H1 (cell line): ENCODE results near the gene AFF2. TPM values are rescaled to one million over a fixed set of nuclear protein-coding genes. Genes with fewer than 3 reads are reported as not detected.
A peak's percentile ranks its signal among the peaks of the same experiment; 100 is the strongest.

Experiments
- CTCF ChIA-PET: fragments of 300-600 bp; sonication (Branson Sonifier 250); formaldehyde crosslinking; loops from one replicate; lab custom pipeline; 2021; ENCODE audit not compliant: partially characterized antibody; lab: Charles Lee
- POLR2A ChIA-PET: fragments of 300-600 bp; sonication (Branson Sonifier 250); formaldehyde crosslinking; loops from one replicate; lab custom pipeline; 2021; ENCODE audit warnings: inconsistent platforms; ENCODE audit not compliant: partially characterized antibody; lab: Charles Lee
- DNase-seq, 2 experiments: peaks; one replicate each; pipeline versions ENCODE4 v3.0.0 to v3.0.0-alpha.2; 2010 to 2022; ENCODE audit warnings: low spot score in 2 of 2, low read depth in 1 of 2, mixed read lengths in 1 of 2
- FAIRE-seq: peaks from 2 replicates; lab custom pipeline; 2011; peaks lifted over from hg19 to GRCh38; lab: Jason Lieb, UNC
- H2AFZ ChIP-seq: 2 replicates; pipeline ENCODE4 v1.8.1; 2012; ENCODE audit warnings: low read length, inconsistent platforms
- H2AK5ac ChIP-seq: 2 replicates; pipeline ENCODE4 v1.6.1; 2013; ENCODE audit warnings: low read depth, low read length
- H2BK120ac ChIP-seq: replicated peaks from 2 replicates; pipeline ENCODE3; 2013; ENCODE audit warnings: low read depth, low read length, inconsistent platforms
- H2BK12ac ChIP-seq: 2 replicates; pipeline ENCODE4 v1.6.1; 2013; ENCODE audit warnings: low read depth, low read length
- H2BK15ac ChIP-seq: 2 replicates; pipeline ENCODE4 v1.6.1; 2013; ENCODE audit warnings: low read length
- H2BK20ac ChIP-seq: 2 replicates; pipeline ENCODE4 v1.6.1; 2013; ENCODE audit warnings: low read length
- H2BK5ac ChIP-seq: 2 replicates; pipeline ENCODE4 v1.6.1; 2013; ENCODE audit warnings: low read depth, low read length
- H3K14ac ChIP-seq: 2 replicates; pipeline ENCODE4 v1.6.1; 2013; ENCODE audit warnings: inconsistent platforms; ENCODE audit not compliant: insufficient read length
- H3K18ac ChIP-seq: 2 replicates; pipeline ENCODE4 v1.6.1; 2013; ENCODE audit warnings: low read length; ENCODE audit errors: extremely low read depth
- H3K23ac ChIP-seq: 2 replicates; pipeline ENCODE4 v1.6.1; 2013; ENCODE audit warnings: inconsistent platforms; ENCODE audit not compliant: insufficient read length
- H3K23me2 ChIP-seq: 2 replicates; pipeline ENCODE4 v1.6.1; 2013; ENCODE audit warnings: low read depth, low read length
- H3K27ac ChIP-seq: 2 replicates; pipeline ENCODE4 v1.6.1; 2011; ENCODE audit warnings: low read depth, low read length, inconsistent platforms
- H3K27me3 ChIP-seq, 4 experiments: replicated peaks in 1 of 4; 1 replicate in 1 of 4; 2 replicates in 3 of 4; pipeline versions ENCODE4 v1.6.1 to v1.8.1; 2011 to 2013; ENCODE audit warnings: low read length in 3 of 4, mild to moderate bottlenecking in 3 of 4, inconsistent platforms in 2 of 4, mixed read lengths in 2 of 4, moderate library complexity in 1 of 4; ENCODE audit not compliant: control insufficient read depth in 3 of 4, insufficient read depth in 3 of 4; ENCODE audit errors: extremely low read depth in 1 of 4
- H3K36me3 ChIP-seq, 4 experiments: 2 replicates each; pipeline versions ENCODE4 v1.6.1 to v1.8.1; 2011 to 2013; ENCODE audit warnings: mild to moderate bottlenecking in 4 of 4, low read length in 3 of 4, moderate library complexity in 2 of 4, control low read depth in 1 of 4, inconsistent platforms in 1 of 4; ENCODE audit not compliant: insufficient read depth in 4 of 4, control insufficient read depth in 2 of 4
- H3K4ac ChIP-seq: replicated peaks from 2 replicates; pipeline ENCODE3; 2013; ENCODE audit warnings: low read length, low read depth, mixed read lengths, inconsistent platforms; ENCODE audit not compliant: insufficient read length
- H3K4me1 ChIP-seq, 4 experiments: replicated peaks in 1 of 4; 1 replicate in 1 of 4; 2 replicates in 3 of 4; pipeline versions ENCODE4 v1.6.1 to v1.8.1; 2011 to 2013; ENCODE audit warnings: low read length in 3 of 4, inconsistent platforms in 2 of 4, mixed read lengths in 1 of 4; ENCODE audit not compliant: insufficient read depth in 4 of 4, control insufficient read depth in 3 of 4
- H3K4me2 ChIP-seq, 2 experiments: 2 replicates each; pipeline versions ENCODE4 v1.6.1 to v1.8.1; 2011 to 2013; ENCODE audit warnings: low read depth in 2 of 2, low read length in 2 of 2, control low read depth in 1 of 2, inconsistent platforms in 1 of 2, mild to moderate bottlenecking in 1 of 2; ENCODE audit not compliant: insufficient read depth in 1 of 2
- H3K4me3 ChIP-seq, 4 experiments: fragments of 200-600, 300-600 bp in 1 of 4; sonication (generic), shearing (Covaris generic), sonication (Bioruptor Twin) in 1 of 4; 2 replicates each; pipeline versions ENCODE4 v1.5.1 to v1.8.1; 2011 to 2016; ENCODE audit warnings: low read length in 4 of 4, low read depth in 3 of 4, control low read depth in 2 of 4, inconsistent platforms in 2 of 4, mild to moderate bottlenecking in 2 of 4, mixed read lengths in 1 of 4, moderate library complexity in 1 of 4; ENCODE audit not compliant: insufficient read depth in 2 of 4; ENCODE audit errors: extremely low read depth in 1 of 4
- H3K56ac ChIP-seq: replicated peaks from 2 replicates; pipeline ENCODE3; 2013; ENCODE audit warnings: low read depth, mild to moderate bottlenecking, mixed read lengths, low read length, inconsistent platforms; ENCODE audit not compliant: insufficient read length
- H3K79me1 ChIP-seq: 2 replicates; pipeline ENCODE4 v1.6.1; 2013; ENCODE audit warnings: low read depth, low read length, control low read depth
- H3K79me2 ChIP-seq, 2 experiments: 2 replicates each; pipeline versions ENCODE4 v1.6.1 to v1.8.1; 2012 to 2013; ENCODE audit warnings: low read length in 2 of 2, mild to moderate bottlenecking in 2 of 2, inconsistent platforms in 1 of 2; ENCODE audit not compliant: insufficient read depth in 2 of 2, control insufficient read depth in 1 of 2
- H3K9ac ChIP-seq, 4 experiments: replicated peaks in 1 of 4; 1 replicate in 1 of 4; 2 replicates in 3 of 4; pipeline versions ENCODE4 v1.6.1 to v1.8.1; 2011 to 2013; ENCODE audit warnings: low read depth in 3 of 4, low read length in 3 of 4, control low read depth in 2 of 4, mild to moderate bottlenecking in 2 of 4, moderate library complexity in 2 of 4, inconsistent platforms in 1 of 4; ENCODE audit errors: extremely low read depth in 1 of 4
- H3K9me3 ChIP-seq, 2 experiments: 2 replicates each; pipeline versions ENCODE4 v1.6.1 to v1.8.1; 2012 to 2013; ENCODE audit warnings: mild to moderate bottlenecking in 2 of 2, moderate library complexity in 2 of 2, control low read depth in 1 of 2, inconsistent platforms in 1 of 2, low read depth in 1 of 2, low read length in 1 of 2, mixed read lengths in 1 of 2; ENCODE audit not compliant: insufficient read depth in 2 of 2
- H4K20me1 ChIP-seq, 2 experiments: replicated peaks in 1 of 2; 2 replicates each; pipeline versions ENCODE3 to v1.8.1; 2011 to 2013; ENCODE audit warnings: inconsistent platforms in 2 of 2, low read length in 2 of 2, mild to moderate bottlenecking in 1 of 2; ENCODE audit not compliant: insufficient read depth in 2 of 2, control insufficient read depth in 1 of 2
- H4K5ac ChIP-seq: 2 replicates; pipeline ENCODE4 v1.6.1; 2013; ENCODE audit warnings: low read length, low read depth, mixed read lengths, inconsistent platforms; ENCODE audit not compliant: insufficient read length
- H4K8ac ChIP-seq: 2 replicates; pipeline ENCODE4 v1.8.0; 2013; ENCODE audit warnings: mild to moderate bottlenecking, moderate library complexity, low read length, inconsistent platforms; ENCODE audit not compliant: insufficient read depth; ENCODE audit errors: extremely low read depth
- H4K91ac ChIP-seq: replicated peaks from 2 replicates; pipeline ENCODE3; 2013; ENCODE audit warnings: low read length, mixed read lengths, inconsistent platforms; ENCODE audit not compliant: insufficient read length
- E2F6 ChIP-seq: IDR thresholded peaks from 2 replicates; pipeline ENCODE4 v1.6.1; 2012; ENCODE audit warnings: inconsistent platforms
- FOSL1 ChIP-seq: IDR thresholded peaks from 2 replicates; pipeline ENCODE4 v1.6.1; 2011; ENCODE audit warnings: mild to moderate bottlenecking, low read depth, low read length, moderate library complexity; ENCODE audit not compliant: insufficient read depth
- NANOG ChIP-seq: IDR thresholded peaks from 2 replicates; pipeline ENCODE4 v1.6.1; 2011; ENCODE audit warnings: low read length, low read depth, mild to moderate bottlenecking, inconsistent platforms; ENCODE audit not compliant: insufficient read depth, poor library complexity, severe bottlenecking
- POLR2A ChIP-seq, 2 experiments: IDR thresholded peaks; 1 replicate in 1 of 2; 2 replicates in 1 of 2; pipeline ENCODE4 v1.6.1; 2011; ENCODE audit warnings: low read depth in 2 of 2, low read length in 2 of 2, mild to moderate bottlenecking in 2 of 2; ENCODE audit errors: control extremely low read depth in 1 of 2
- WGBS, 2 experiments: shearing (Covaris generic) in 1 of 2; methylation state at CpG; one replicate each; pipeline versions ENCODE4 v1.1.6 to v1.1.7; 2013 to 2015; ENCODE audit warnings: low lambda C conversion rate in 2 of 2, mixed read lengths in 2 of 2, inconsistent platforms in 1 of 2, low coverage in 1 of 2, missing lambda C conversion rate in 1 of 2; ENCODE audit not compliant: insufficient replicate concordance in 2 of 2, insufficient coverage in 1 of 2, insufficient read length in 1 of 2; ENCODE audit errors: extremely low coverage in 1 of 2, missing lambda C conversion rate in 1 of 2; 5-methylcytosine and 5-hydroxymethylcytosine counted together
- polyA plus RNA-seq, 7 experiments: library from polyadenylated mRNA; depleted of rRNA in 3 of 7; stranded (reverse) in 5 of 7; unstranded in 2 of 7; fragments of >200 nt in 5 of 7; fragments of 200-250 nt in 2 of 7; gene quantifications; 1 replicate in 5 of 7; 2 replicates in 1 of 7; 4 replicates in 1 of 7; pipeline versions ENCODE4 v1.2.1 to v1.2.3, GENCODE V29; 2011 to 2013; ENCODE audit warnings: missing spikeins in 2 of 7, mixed read lengths in 2 of 7
- total RNA-seq: library from RNA; stranded (reverse); fragmentation: NEBNext Ultra II Directional; extraction: Animal tissue kit (Norgen Biotek cat#: 25700); gene quantifications from 2 replicates; pipeline ENCODE4 v1.2.1, GENCODE V29; 2021

The AFF2 gene
- total and polyA plus RNA-seq, 2 of the 8 experiments (the other 6 are each of a cell fraction or from before 2014, with no cell fraction given), result 2.0 to 7.3 TPM

DNA sequence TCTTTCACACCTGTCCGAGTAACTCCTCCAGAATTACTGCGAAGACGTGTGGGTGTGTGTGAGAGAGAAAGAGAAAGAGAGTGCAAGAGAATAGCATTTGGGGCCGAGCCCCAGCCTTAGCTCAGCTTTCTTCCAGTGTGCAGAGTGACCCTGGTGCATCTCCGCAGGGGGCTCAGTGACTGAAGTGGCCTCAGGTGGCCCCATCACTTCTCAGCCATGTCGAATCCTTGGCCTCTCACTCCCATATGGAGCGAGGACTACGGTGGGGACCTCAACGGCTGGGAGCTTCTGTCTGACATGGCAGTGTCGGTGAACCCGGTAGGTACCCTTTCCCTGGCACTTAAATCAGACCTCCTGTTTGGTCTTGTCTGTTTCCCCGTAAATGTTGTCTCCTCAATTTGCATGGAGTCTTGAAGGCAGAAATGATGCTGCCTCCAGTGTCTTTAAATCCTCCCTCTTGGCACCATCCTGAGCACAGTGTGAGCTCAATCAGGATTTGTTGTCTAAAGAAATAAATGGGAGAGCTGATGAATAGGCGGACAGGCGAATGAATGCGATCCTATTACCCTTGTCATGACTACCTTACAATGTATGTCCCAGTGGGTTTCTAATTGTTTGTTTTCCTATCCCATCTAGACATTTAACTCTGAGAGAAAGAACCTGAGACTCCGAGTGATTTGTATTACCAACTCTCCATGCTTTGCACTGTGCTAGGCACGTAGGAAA, 305.9 kb downstream of the AFF2 start:
- peak in 1 of 2 experiments; percentile 42 for DNase-seq
- TF ChIP-seq FOSL1 (no peak), E2F6 (no peak), POLR2A (IDR thresholded peaks at IDR 0.05; ENCODE audit: control extremely low read depth in 1 of 2, low read depth in 2 of 2, low read length in 2 of 2) (no peak), NANOG (peak; percentile 59)
- TF ChIP-seq, all 59 proteins: peak for 1
- Histone ChIP-seq H2BK15ac (no peak overlapping the region), H3K4me1 (peaks cover 0 to 8% (median 4%) of the 10 kb centered on the region in 4 experiments; a peak in 4 of 7 replicates), H3K4me2 (peak overlapping the region; percentile 33 to 47; a peak in 3 of 4 replicates), H3K79me2 (no peaks in the 10 kb centered on the region), H4K5ac (no peak overlapping the region), H3K23ac (no peak overlapping the region), H3K18ac (no peak overlapping the region; the same call in 1 of the 2 replicates), H4K8ac (no peak overlapping the region), H2AK5ac (no peak overlapping the region), H3K4me3 (no peak overlapping the region), H2BK20ac (no peak overlapping the region), H3K27me3 (no peaks in the 10 kb centered on the region), H3K27ac (no peak overlapping the region), H3K23me2 (no peaks in the 10 kb centered on the region), H2BK12ac (no peak overlapping the region), H3K4ac (no peak overlapping the region), H3K79me1 (no peaks in the 10 kb centered on the region), H2BK120ac (no peak overlapping the region), H3K9me3 (no peaks in the 10 kb centered on the region), H4K20me1 (no peaks in the 10 kb centered on the region), H3K36me3 (no peaks in the 10 kb centered on the region), H2BK5ac (no peak overlapping the region), H3K56ac (no peak overlapping the region), H2AFZ (no peak overlapping the region), H4K91ac (no peak overlapping the region), H3K9ac (no peak overlapping the region), H3K14ac (no peak overlapping the region)
- peak; percentile 36 for FAIRE-seq
- CTCF ChIA-PET, result no interaction called here
- POLR2A ChIA-PET, result no interaction called here
- 65% methylated on average over 10 of the region's 17 CpGs; no CpG with 5 or more reads in 1 of the 2 experiments for WGBS, 2 experiments
